Adrenal gland (tissue), 12 donors: ENCODE measurements around the gene C2orf49. TPM values are rescaled to one million over a fixed set of nuclear protein-coding genes. Genes with fewer than 3 reads are reported as not detected.

ENCODE experiments used
- DNase-seq, 7 donors: peaks; one replicate each; pipeline ENCODE4 v3.0.0-alpha.2; 2019 to 2020
- H3K27ac ChIP-seq, 5 donors: fragments of 200-600 bp; sonication (generic) in 4 of 5; 1 replicate in 3 of 5; 2 replicates in 2 of 5; pipeline versions ENCODE4 v1.5.1 to v1.8.0; 2016 to 2020; ENCODE audit warnings: mild to moderate bottlenecking in 1 of 5
- H3K27me3 ChIP-seq: fragments of 200-600 bp; 2 replicates; pipeline ENCODE4 v1.8.0; 2021
- H3K36me3 ChIP-seq, 2 donors: fragments of 200-600 bp; replicated peaks in 1 of 2; 1 replicate in 1 of 2; 2 replicates in 1 of 2; pipeline versions ENCODE4 v1.5.1 to v1.8.0; 2018 to 2022
- H3K4me1 ChIP-seq, 2 donors: fragments of 200-600 bp; replicated peaks in 1 of 2; 1 replicate in 1 of 2; 2 replicates in 1 of 2; pipeline versions ENCODE4 v1.5.1 to v1.8.0; 2018 to 2021
- H3K4me3 ChIP-seq, 4 donors: fragments of 200-600 bp; sonication (generic) in 3 of 4; one replicate each; pipeline ENCODE4 v1.5.1; 2016 to 2018
- H3K9me3 ChIP-seq, 3 donors: fragments of 200-600 bp; sonication (generic) in 1 of 3; replicated peaks in 1 of 3; 1 replicate in 2 of 3; 2 replicates in 1 of 3; pipeline versions ENCODE4 v1.5.1 to v1.8.0; 2016 to 2021
- CTCF ChIP-seq, 6 experiments: fragments of 450-650 bp in 4 of 6; fragments of 200-600 bp in 2 of 6; sonication (generic) in 1 of 6; IDR thresholded peaks; 1 replicate in 5 of 6; 2 replicates in 1 of 6; pipeline versions ENCODE4 v1.5.1 to v1.8.0; 2016 to 2021; ENCODE audit warnings: antibody characterized with exemption in 6 of 6, mild to moderate bottlenecking in 2 of 6, moderate library complexity in 1 of 6
- POLR2A ChIP-seq, 2 donors: fragments of 450-650 bp; IDR thresholded peaks; one replicate each; pipeline ENCODE4 v1.6.1; 2017; ENCODE audit warnings: antibody characterized with exemption in 2 of 2, mild to moderate bottlenecking in 2 of 2, moderate library complexity in 1 of 2
- WGBS, 4 donors: extraction: QIAGEN DNeasy Blood & Tissue Kit in 2 of 4; methylation state at CpG; one replicate each; pipeline versions ENCODE4 v1.1.5 to v1.1.7; 2013 to 2017; 5-methylcytosine and 5-hydroxymethylcytosine counted together
- intact Hi-C, 2 donors: fragments of 100-400 bp; cut with DNase I; formaldehyde crosslinking; loops; one replicate each; pipeline versions ENCODE4 v1.14.1 to v1.15.0; 2022 to 2023
- polyA plus RNA-seq, 3 donors: library from polyadenylated mRNA; stranded (reverse); fragments of 200-250 nt in 2 of 3; fragments of 350-450 nt in 1 of 3; fragmentation: Illumina TruSeq in 1 of 3; extraction: RNeasy Lipid Tissue Mini Kit (QIAGEN cat#74804) in 1 of 3; gene quantifications; one replicate each; pipeline ENCODE4 v1.2.3, GENCODE V29; 2013 to 2014
- total RNA-seq, 9 donors: library from RNA; depleted of rRNA in 4 of 9; stranded (reverse); fragments of >200 nt in 4 of 9; fragments of 120-200 nt in 1 of 9; fragmentation: NEBNext Ultra II Directional in 1 of 9; extraction: Animal tissue kit (Norgen Biotek cat#: 25700) in 1 of 9; gene quantifications; one replicate each; pipeline versions ENCODE4 v1.1.0 to v1.2.4, GENCODE V29; 2013 to 2023
- donor health status: healthy with polysubstance abuse.
- donor health status: Bipolar disorder and iron deficiency.
- donor health status: DM: yes; HTN: yes; CAD: no.
- donor health status: DM: no; HTN: no; CAD: no.
- donor health status: DM: no; HTN: no; CAD: no.
- donor health status: DM: yes; HTN: yes; CAD: no.

C2orf49 gene
- total and polyA plus RNA-seq, 12 donors, result 5.9 to 18.6 (median 14.3) TPM

- H3K36me3 ChIP-seq, result no peaks in the 10 kb centered on the region
- no peak for DNase-seq
- H3K27me3 ChIP-seq, result no peaks in the 10 kb centered on the region
- H3K4me3 ChIP-seq, result no peak overlapping the region
- H3K27ac ChIP-seq, result no peak overlapping the region
- peaks cover 5 to 10% of the 10 kb centered on the region in 2 donors for H3K4me1 ChIP-seq
- 91 to 96% (median 95%) methylated on average over 3 of the region's 3 CpGs for WGBS, 4 donors
- H3K9me3 ChIP-seq, result no peaks in the 10 kb centered on the region
- TF ChIP-seq POLR2A (IDR thresholded peaks at IDR 0.05) (no peak), CTCF (IDR thresholded peaks at IDR 0.05) (no peak)
- intact Hi-C loops, result no loop called here
Observed at GRCh38 chr2:105317937-105318336, 19.4 kb upstream of the C2orf49 start.

- intact Hi-C loops, result no loop called here
- no peak overlapping the region for H3K27ac ChIP-seq
- TF ChIP-seq POLR2A (IDR thresholded peaks at IDR 0.05) (no peak), CTCF (IDR thresholded peaks at IDR 0.05) (no peak)
Observed at GRCh38 chr2:105320651-105321215, 16.6 kb upstream of the C2orf49 start.

GRCh38 chr2:105321875-105322646 lies 15.3 kb upstream of the C2orf49 start:
- Histone ChIP-seq H3K9me3 (no peaks in the 10 kb centered on the region), H3K4me1 (peaks cover 5 to 19% of the 10 kb centered on the region in 2 donors)

More at GRCh38 chr2:105320651-105321215, 16.6 kb upstream of the C2orf49 start:
- WGBS, 4 donors, result 76 to 93% (median 84%) methylated on average over 7 of the region's 7 CpGs
- DNase-seq, result no peak
- no peaks in the 10 kb centered on the region for H3K27me3 ChIP-seq
- no peak overlapping the region for H3K4me3 ChIP-seq
- peaks cover 5 to 19% of the 10 kb centered on the region in 2 donors for H3K4me1 ChIP-seq
- H3K9me3 ChIP-seq, result no peaks in the 10 kb centered on the region
- H3K36me3 ChIP-seq, result no peaks in the 10 kb centered on the region

More at GRCh38 chr2:105321875-105322646, 15.3 kb upstream of the C2orf49 start:
- no peak for DNase-seq
- intact Hi-C loops, result no loop called here
- no peak for TF ChIP-seq POLR2A (IDR thresholded peaks at IDR 0.05)
- TF ChIP-seq CTCF (IDR thresholded peaks at IDR 0.05), result no peak
- Histone ChIP-seq H3K4me3 (no peak overlapping the region), H3K27me3 (no peaks in the 10 kb centered on the region), H3K36me3 (no peaks in the 10 kb centered on the region), H3K27ac (no peak overlapping the region)
- WGBS, 4 donors, result 60 to 80% (median 72%) methylated on average over 3 of the region's 3 CpGs
